ENCODE measurements around the gene WASHC4.

GRCh38 chr12:105072888-105073488 lies 34.5 kb upstream of the WASHC4 start:
- TF ChIP-seq POLR2AphosphoS5 (IDR thresholded peaks at IDR 0.05; ENCODE audit: low read depth, low read length) (no peak), POLR2A (IDR thresholded peaks at IDR 0.05; ENCODE audit: low read depth, low read length) (no peak), TAF1 (IDR thresholded peaks at IDR 0.05; ENCODE audit: borderline replicate concordance, low read depth, low read length) (no peak)
